GM12878 (cell line): ENCODE results near the gene SHISA3. TPM values are rescaled to one million over a fixed set of nuclear protein-coding genes. Genes with fewer than 3 reads are reported as not detected.

ENCODE experiments used
- ATAC-seq: fragments of 200-7000 bp; cut with Tn5 transposase; 3 replicates; pipeline ENCODE4 v1.9.1; 2020; ENCODE audit warnings: mild to moderate bottlenecking, moderate library complexity
- BruUV-seq: library from RNA; stranded (reverse); fragments of 400-500 nt; replicated peaks from 2 replicates; lab custom pipeline; 2021; lab: Mats Ljungman, UMichigan
- CTCF ChIA-PET: fragments of 300-600 bp; sonication (Branson Sonifier 250); formaldehyde crosslinking; extraction: SDS; loops from one replicate; lab custom pipeline; 2021; ENCODE audit warnings: inconsistent platforms; lab: Yijun Ruan, JAX
- POLR2A ChIA-PET: fragments of 350-600 bp; formaldehyde crosslinking; extraction: SDS; loops from one replicate; lab custom pipeline; 2021; ENCODE audit warnings: inconsistent platforms; lab: Charles Lee
- RAD21 ChIA-PET: fragments of 300-600 bp; sonication (Branson Sonifier 250); formaldehyde crosslinking; loops from one replicate; lab custom pipeline; 2023; ENCODE audit warnings: antibody characterized with exemption; ENCODE audit not compliant: unreplicated experiment; lab: Charles Lee
- SMC1A ChIA-PET: fragments of 300-600 bp; sonication (Branson Sonifier 250); formaldehyde crosslinking; loops from one replicate; lab custom pipeline; 2023; ENCODE audit not compliant: unreplicated experiment, uncharacterized antibody; lab: Charles Lee
- DNase-seq: peaks from one replicate; pipeline ENCODE4 v3.0.0-alpha.2; 2011; ENCODE audit warnings: low read depth, low spot score
- FAIRE-seq: peaks from 3 replicates; lab custom pipeline; 2011; peaks lifted over from hg19 to GRCh38; lab: Jason Lieb, UNC
- H2AFZ ChIP-seq: 2 replicates; pipeline ENCODE4 v1.6.0; 2011; ENCODE audit warnings: low read depth, low read length, control low read depth; ENCODE audit not compliant: control insufficient read depth
- H3K27ac ChIP-seq: 2 replicates; pipeline ENCODE4 v1.5.1; 2011; ENCODE audit warnings: control low read depth; ENCODE audit not compliant: control insufficient read depth, insufficient read depth
- H3K27me3 ChIP-seq, 2 experiments: replicated peaks in 1 of 2; 2 replicates each; pipeline versions ENCODE4 v1.6.0 to v1.6.1; 2011; ENCODE audit warnings: low read length in 1 of 2; ENCODE audit not compliant: control insufficient read depth in 2 of 2, insufficient read depth in 2 of 2
- H3K36me3 ChIP-seq, 2 experiments: 2 replicates each; pipeline ENCODE4 v1.5.1; 2011; ENCODE audit warnings: low read length in 1 of 2; ENCODE audit not compliant: control insufficient read depth in 2 of 2, insufficient read depth in 2 of 2
- H3K4me1 ChIP-seq: 2 replicates; pipeline ENCODE4 v1.6.1; 2011; ENCODE audit warnings: mild to moderate bottlenecking, low read length, moderate library complexity, mixed read lengths; ENCODE audit not compliant: control insufficient read depth, insufficient read depth
- H3K4me2 ChIP-seq: 2 replicates; pipeline ENCODE4 v1.6.0; 2011; ENCODE audit warnings: control low read depth; ENCODE audit not compliant: control insufficient read depth, insufficient read depth
- H3K4me3 ChIP-seq: fragments of 200-600 bp; sonication (generic); 2 replicates; pipeline ENCODE4 v1.5.1; 2016
- H3K79me2 ChIP-seq: 2 replicates; pipeline ENCODE4 v1.6.0; 2011; ENCODE audit warnings: low read length; ENCODE audit not compliant: control insufficient read depth, insufficient read depth
- H3K9ac ChIP-seq: 2 replicates; pipeline ENCODE4 v1.8.0; 2011; ENCODE audit warnings: low read length, control low read depth, mixed read lengths; ENCODE audit not compliant: control insufficient read depth, insufficient read depth
- H3K9me3 ChIP-seq: replicated peaks from 3 replicates; pipeline ENCODE4 v1.5.1; 2011; ENCODE audit warnings: mild to moderate bottlenecking, low read length; ENCODE audit not compliant: control insufficient read depth, insufficient read depth
- H4K20me1 ChIP-seq: 2 replicates; pipeline ENCODE4 v1.6.0; 2011; ENCODE audit not compliant: control insufficient read depth, insufficient read depth
- BCL11A ChIP-seq: IDR thresholded peaks from 2 replicates; pipeline ENCODE4 v1.6.1; 2011; ENCODE audit warnings: low read depth, low read length
- BCLAF1 ChIP-seq: fragments of 450-650 bp; IDR thresholded peaks from 2 replicates; pipeline ENCODE4 v1.6.1; 2017; ENCODE audit warnings: antibody characterized with exemption, mild to moderate bottlenecking, moderate library complexity
- CREB1 ChIP-seq: IDR thresholded peaks from 2 replicates; pipeline ENCODE4 v1.6.1; 2012; ENCODE audit warnings: low read depth, mild to moderate bottlenecking, inconsistent platforms
- HDAC6 ChIP-seq: fragments of 200-600 bp; sonication (generic); IDR thresholded peaks from one replicate; pipeline ENCODE4 v1.8.0; 2017; ENCODE audit warnings: antibody characterized with exemption; ENCODE audit not compliant: unreplicated experiment
- POLR2A ChIP-seq: IDR thresholded peaks from 2 replicates; pipeline ENCODE4 v1.6.1; 2011; ENCODE audit warnings: low read depth, mild to moderate bottlenecking, low read length
- RCOR1 ChIP-seq: conservative IDR thresholded peaks from 2 replicates; pipeline ENCODE4 v1.6.1; 2012; ENCODE audit warnings: low read depth, low read length, improper control_type of control experiment
- RUNX3 ChIP-seq: IDR thresholded peaks from 2 replicates; pipeline ENCODE4 v1.6.1; 2012; ENCODE audit warnings: low read length, inconsistent platforms
- SMC3 ChIP-seq: IDR thresholded peaks from 2 replicates; pipeline ENCODE4 v1.6.1; 2011; ENCODE audit warnings: low read length, improper control_type of control experiment, borderline replicate concordance
- SREBF2 ChIP-seq: IDR thresholded peaks from 2 replicates; pipeline ENCODE4 v1.6.1; 2012; ENCODE audit warnings: mild to moderate bottlenecking, low read length
- ZBED1 ChIP-seq: IDR thresholded peaks from 2 replicates; pipeline ENCODE4 v1.6.1; 2016; ENCODE audit warnings: borderline replicate concordance
- WGBS: methylation state at CpG from one replicate; pipeline ENCODE4 v1.1.6; 2016; ENCODE audit warnings: low lambda C conversion rate; ENCODE audit not compliant: insufficient replicate concordance, insufficient coverage; ENCODE audit errors: missing lambda C conversion rate; 5-methylcytosine and 5-hydroxymethylcytosine counted together
- in situ Hi-C: fragments of 300-500 bp; cut with MboI; formaldehyde crosslinking; loops from 9 replicates; pipeline ENCODE4 v1.14.3; 2018; ENCODE audit warnings: mixed read lengths
- intact Hi-C: fragments of 100-400 bp; cut with micrococcal nuclease; formaldehyde crosslinking; loops from one replicate; pipeline ENCODE4 v1.14.2; 2022; ENCODE audit not compliant: unreplicated experiment
- polyA plus RNA-seq, 11 experiments: library from polyadenylated mRNA; depleted of rRNA in 4 of 11; unstranded in 6 of 11; stranded (reverse) in 5 of 11; fragments of >200 nt; fragmentation: Nextera tagmentation in 4 of 11; fragmentation: Illumina TruSeq in 1 of 11; extraction: Ambion mirVana in 4 of 11; extraction: Trizol in 1 of 11; gene quantifications; 1 replicate in 1 of 11; 2 replicates in 10 of 11; pipeline versions ENCODE4 v1.2.1 to v1.2.3, GENCODE V29; 2011 to 2016; ENCODE audit warnings: inconsistent platforms in 2 of 11, missing spikeins in 2 of 11, low read depth in 1 of 11
- total RNA-seq, 4 experiments: library from RNA; depleted of rRNA in 3 of 4; stranded (reverse); fragments of >200 nt in 3 of 4; fragmentation: Illumina TruSeq in 1 of 4; extraction: Trizol in 1 of 4; gene quantifications; 2 replicates each; pipeline versions ENCODE4 v1.2.1 to v1.2.3, GENCODE V29; 2013 to 2021

Gene SHISA3
- total and polyA plus RNA-seq, 10 of the 15 experiments (the other 5 are each of a cell fraction or from before 2014, with no cell fraction given), result 0.03 to 7.2 (median 4.4) TPM

GRCh38 chr4:42398171-42398870 is 1.0 kb downstream of the SHISA3 start:
- Histone ChIP-seq H3K27ac (no peak overlapping the region), H2AFZ (peak overlapping the region; percentile 31), H3K4me2 (peak overlapping the region; percentile 85), H4K20me1 (no peaks in the 10 kb centered on the region), H3K4me3 (peak overlapping the region; percentile 83), H3K79me2 (no peaks in the 10 kb centered on the region), H3K9ac (peak overlapping the region; percentile 23; the same call in 1 of the 2 replicates), H3K4me1 (peaks cover 12% of the 10 kb centered on the region), H3K9me3 (no peaks in the 10 kb centered on the region), H3K27me3 (peaks cover 2 to 10% of the 10 kb centered on the region in 2 experiments), H3K36me3 (no peaks in the 10 kb centered on the region)
- 1% methylated on average over 59 of the region's 60 CpGs for WGBS
- ChIA-PET CTCF (interaction anchor here (1.7 kb wide), 1 partner anchor 119 kb away, joined by 4 read pairs; no protein-coding TSS in a partner anchor), SMC1A (no interaction called here), POLR2A (no interaction called here), RAD21 (no interaction called here)
- ATAC-seq (peak; percentile 56), FAIRE-seq (no peak), DNase-seq (no peak)
- no TSS peak for BruUV-seq
- TF ChIP-seq RCOR1, result no peak
- TF ChIP-seq SMC3, result no peak
- no peak for TF ChIP-seq BCLAF1
- TF ChIP-seq CREB1, result no peak
- TF ChIP-seq ZBED1, result no peak
- TF ChIP-seq BCL11A, result no peak
- TF ChIP-seq SREBF2, result no peak
- TF ChIP-seq POLR2A, result peak; percentile 46; the same call in 1 of the 2 replicates
- peak; percentile 28; the same call in 1 of the 2 replicates for TF ChIP-seq RUNX3
- TF ChIP-seq HDAC6, result peak; percentile 96
- intact Hi-C loops, result loop anchor here (2.0 to 10.0 kb wide), 2 partner anchors 116 to 466 kb away; no protein-coding TSS in a partner anchor
- in situ Hi-C loops, result no loop called here
